Posterior vena cava (tissue), 2 donors: ENCODE data around the gene ARHGEF4. TPM values are rescaled to one million over a fixed set of nuclear protein-coding genes. Genes with fewer than 3 reads are reported as not detected.

Experiments
- DNase-seq: peaks from one replicate; pipeline ENCODE4 v3.0.0-alpha.2; 2020; ENCODE audit warnings: low spot score
- intact Hi-C, 2 donors: fragments of 100-400 bp; cut with DNase I; formaldehyde crosslinking; loops; one replicate each; pipeline versions ENCODE4 v1.14.1 to v1.14.2; 2022 to 2023
- total RNA-seq, 2 donors: library from RNA; stranded (reverse); fragmentation: NEBNext Ultra II Directional; extraction: Animal tissue kit (Norgen Biotek cat#: 25700); gene quantifications; one replicate each; pipeline ENCODE4 v1.2.1, GENCODE V29; 2021
- donor health status: DM: yes; HTN: yes; CAD: no.
- donor health status: DM: yes; HTN: yes; CAD: no.

ARHGEF4 gene
- total RNA-seq, 2 donors from 2014 or later, result 8.8 to 14.7 TPM

GRCh38 chr2:130936451-130936850 lies 99.7 kb downstream of the ARHGEF4 start:
- DNase-seq, result no peak
- intact Hi-C loops, result no loop called here

- no peak for DNase-seq
- intact Hi-C loops, result no loop called here
These were observed 111.3 kb downstream of the ARHGEF4 start for GRCh38 chr2:130947967-130948366.

GRCh38 chr2:130949954-130950353 lies 113.2 kb downstream of the ARHGEF4 start:
- DNase-seq, result no peak

GRCh38 chr2:130951018-130951417 lies 114.3 kb downstream of the ARHGEF4 start:
- intact Hi-C loops, result no loop called here

More at GRCh38 chr2:130949954-130950353, 113.2 kb downstream of the ARHGEF4 start:
- intact Hi-C loops, result no loop called here

GRCh38 chr2:130954873-130955272 lies 118.2 kb downstream of the ARHGEF4 start:
- intact Hi-C loops, result no loop called here
- DNase-seq, result no peak

More at GRCh38 chr2:130951018-130951417, 114.3 kb downstream of the ARHGEF4 start:
- no peak for DNase-seq

- DNase-seq, result no peak
- intact Hi-C loops, result no loop called here
These were observed 121.2 kb downstream of the ARHGEF4 start for GRCh38 chr2:130957915-130958314.

- DNase-seq, result no peak
- intact Hi-C loops, result no loop called here
These were observed 126.6 kb downstream of the ARHGEF4 start for GRCh38 chr2:130963196-130963848.

GRCh38 chr2:130963849-130964793 lies 127.4 kb downstream of the ARHGEF4 start:
- intact Hi-C loops, result no loop called here
- DNase-seq, result no peak

- intact Hi-C loops, result no loop called here
- no peak for DNase-seq
These were observed 128.2 kb downstream of the ARHGEF4 start for GRCh38 chr2:130964931-130965330.

GRCh38 chr2:130966149-130966774 lies 129.5 kb downstream of the ARHGEF4 start:
- intact Hi-C loops, result no loop called here
- DNase-seq, result no peak

GRCh38 chr2:130966775-130967490 lies 130.2 kb downstream of the ARHGEF4 start:
- DNase-seq, result no peak
- intact Hi-C loops, result no loop called here

GRCh38 chr2:130972410-130972809 lies 135.7 kb downstream of the ARHGEF4 start:
- DNase-seq, result no peak
- intact Hi-C loops, result no loop called here

- no peak for DNase-seq
- intact Hi-C loops, result no loop called here
These were observed 139.0 kb downstream of the ARHGEF4 start for GRCh38 chr2:130975729-130976128.

- intact Hi-C loops, result no loop called here
- no peak for DNase-seq
These were observed 140.0 kb downstream of the ARHGEF4 start for GRCh38 chr2:130976591-130977237.

- DNase-seq, result no peak
- intact Hi-C loops, result no loop called here
These were observed 140.8 kb downstream of the ARHGEF4 start for GRCh38 chr2:130977461-130978050.

- intact Hi-C loops, result no loop called here
- no peak for DNase-seq
These were observed 145.0 kb downstream of the ARHGEF4 start for GRCh38 chr2:130981667-130982066.

GRCh38 chr2:130985206-130985780 lies 148.6 kb downstream of the ARHGEF4 start:
- no peak for DNase-seq
- intact Hi-C loops, result no loop called here
